NCI-H526 treated with DMSO at 0.1 percent for 48 hours (cell line): ENCODE results near the gene CPPED1.

Experiments
- DNase-seq: peaks from one replicate; lab custom pipeline; 2025; lab: John Stamatoyannopoulos, UW

CPPED1 gene

DNA sequence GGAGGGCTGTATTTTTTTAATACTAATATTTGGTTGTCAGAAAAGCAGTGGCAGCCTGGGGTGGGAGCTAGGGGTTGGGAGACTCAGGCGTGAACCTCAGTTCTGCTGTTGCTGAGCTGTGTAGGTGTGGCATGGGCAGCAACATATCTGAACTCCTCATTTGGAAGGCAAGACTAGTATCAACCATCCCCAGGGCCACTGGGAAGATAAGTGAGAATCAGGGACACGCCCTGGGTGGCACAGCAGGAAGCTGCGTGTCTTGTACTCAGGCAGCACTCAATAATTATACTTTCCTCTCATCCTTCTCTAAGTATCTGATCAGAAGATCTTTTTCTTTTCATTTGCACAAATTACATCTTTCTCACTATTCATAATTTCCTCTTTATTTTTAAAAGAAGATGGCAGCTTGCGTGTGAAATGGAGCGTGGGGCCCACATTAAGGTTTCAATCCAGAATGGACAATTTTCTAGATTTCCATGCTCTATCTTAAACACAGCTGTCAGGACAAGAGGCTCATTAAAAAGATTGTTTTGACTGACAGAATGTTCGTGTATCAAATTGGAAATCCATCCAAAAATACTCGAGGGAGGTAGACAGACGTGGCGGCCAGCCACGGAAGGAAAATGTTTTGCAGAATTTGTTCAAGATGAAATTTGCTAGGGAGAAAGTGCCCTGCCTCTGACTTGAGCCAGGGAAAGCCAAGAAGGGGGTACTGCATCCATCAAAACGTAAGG is 121.1 kb downstream of the CPPED1 start:
- no peak for DNase-seq

GRCh38 chr16:12681653-12682052 is 122.0 kb downstream of the CPPED1 start:
- DNase-seq: no peak

GRCh38 chr16:12680531-12680930 is 123.2 kb downstream of the CPPED1 start:
- no peak for DNase-seq

DNA sequence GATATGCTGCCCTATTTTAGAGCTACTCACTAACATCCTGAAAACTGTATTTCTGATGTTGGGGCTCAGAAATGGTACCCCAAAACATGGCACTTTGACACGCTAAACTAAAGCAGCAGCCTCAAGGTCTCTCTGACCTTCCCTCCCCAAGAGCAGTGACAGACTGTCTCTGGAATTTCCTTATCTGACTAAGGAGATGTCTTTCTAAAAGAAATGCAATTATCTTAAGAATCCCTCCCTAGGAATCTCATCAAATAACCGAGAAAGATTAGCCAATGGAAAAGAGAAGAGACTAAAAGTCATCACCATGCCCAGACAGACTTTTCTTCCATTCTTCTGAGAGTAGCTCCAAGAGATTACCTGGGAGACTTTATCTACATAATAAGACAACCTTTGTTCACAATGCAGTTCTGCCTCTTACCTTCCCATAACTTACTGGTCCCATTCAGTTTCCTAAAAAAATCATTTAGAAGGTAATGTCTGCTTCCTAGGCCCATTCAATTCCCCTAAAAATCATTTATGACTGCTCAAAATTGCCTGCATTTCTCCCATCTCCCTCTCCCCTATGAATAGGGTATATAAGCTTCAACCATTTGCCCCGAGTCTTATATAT is 123.9 kb downstream of the CPPED1 start:
- no peak for DNase-seq

DNA sequence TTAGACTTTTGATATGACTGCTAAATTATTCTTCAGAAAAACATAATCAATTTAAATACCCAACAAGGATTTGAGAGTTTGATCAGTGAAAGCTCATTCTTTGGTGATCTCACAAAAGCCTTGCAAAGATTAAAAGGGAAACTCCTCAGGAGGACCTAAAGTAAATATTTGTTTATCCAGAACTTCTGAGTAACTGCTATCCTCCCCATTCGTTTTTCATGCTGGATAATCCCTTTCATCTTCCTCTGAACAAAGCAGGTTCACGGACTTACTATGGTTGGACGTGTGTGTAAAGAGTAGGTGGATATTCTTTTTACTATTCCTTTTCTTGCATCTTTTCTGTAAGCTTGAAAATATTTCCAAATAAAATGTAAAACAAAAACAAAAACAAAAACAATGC is 124.7 kb downstream of the CPPED1 start:
- no peak for DNase-seq

DNA sequence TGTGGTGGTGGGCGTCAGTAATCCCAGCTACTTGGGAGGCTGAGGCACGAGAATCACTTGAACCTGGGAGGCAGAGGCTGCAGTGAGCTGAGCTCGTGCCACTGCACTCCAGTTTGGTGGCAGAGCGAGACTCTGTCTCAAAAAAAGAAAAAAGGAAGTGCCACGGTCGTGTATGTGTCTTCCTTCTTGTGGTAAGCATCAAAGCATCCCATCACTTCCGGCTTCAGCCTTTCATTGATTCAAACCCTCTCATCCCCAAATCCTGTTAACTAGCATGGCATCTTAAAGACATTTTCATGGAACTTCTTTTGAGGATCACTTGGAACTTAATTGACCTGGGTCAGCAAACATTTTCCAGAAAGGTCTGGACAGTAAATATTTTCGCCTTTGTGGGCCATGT is 126.2 kb downstream of the CPPED1 start:
- no peak for DNase-seq

GRCh38 chr16:12675852-12676251 is 127.8 kb downstream of the CPPED1 start:
- DNase-seq: no peak

DNA sequence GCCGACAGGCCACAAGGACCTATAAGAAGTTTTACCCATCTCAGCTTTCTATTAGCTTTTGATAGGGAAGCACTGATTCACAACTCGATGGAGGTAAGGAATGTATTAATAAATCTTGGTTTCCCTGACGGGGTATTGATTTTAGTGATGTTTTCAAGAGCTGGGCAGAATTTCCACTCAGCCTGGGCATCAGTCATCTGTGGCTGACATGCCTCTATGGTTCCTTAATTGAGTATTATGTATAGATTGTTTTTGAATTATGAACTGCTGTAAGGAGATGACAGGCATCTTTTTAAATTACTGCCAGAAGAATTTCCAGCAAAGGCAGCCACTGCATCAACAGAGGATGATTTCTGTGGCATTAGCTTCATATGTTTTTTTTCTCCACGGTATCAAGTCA is 128.6 kb downstream of the CPPED1 start:
- no peak for DNase-seq

- DNase-seq: no peak
Measured at GRCh38 chr16:12674524-12674923, 129.2 kb downstream of the CPPED1 start.

GRCh38 chr16:12674071-12674470 is 129.6 kb downstream of the CPPED1 start:
- no peak for DNase-seq

GRCh38 chr16:12673466-12673865 is 130.2 kb downstream of the CPPED1 start:
- DNase-seq: no peak

DNA sequence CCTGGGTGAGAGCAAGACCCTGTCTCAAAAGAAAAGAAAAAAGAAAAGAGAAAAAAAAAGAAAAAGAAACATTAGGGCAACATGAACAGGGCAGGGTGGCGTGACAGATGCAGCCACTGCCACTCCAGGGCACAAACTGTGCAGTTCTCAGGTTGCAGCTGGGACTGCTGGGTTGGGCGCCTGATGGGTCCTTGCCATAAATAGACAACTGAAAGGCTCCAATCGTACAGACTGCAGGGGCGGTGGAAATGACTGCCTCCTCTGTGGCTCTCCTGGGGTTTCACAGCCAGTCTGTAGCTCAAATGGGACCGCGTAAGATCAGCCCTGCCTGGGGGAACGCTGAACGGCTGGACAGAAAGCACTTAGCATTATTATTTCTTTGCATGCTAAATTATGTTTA is 130.7 kb downstream of the CPPED1 start:
- DNase-seq: no peak

GRCh38 chr16:12669908-12670307 is 133.8 kb downstream of the CPPED1 start:
- DNase-seq: no peak

DNA sequence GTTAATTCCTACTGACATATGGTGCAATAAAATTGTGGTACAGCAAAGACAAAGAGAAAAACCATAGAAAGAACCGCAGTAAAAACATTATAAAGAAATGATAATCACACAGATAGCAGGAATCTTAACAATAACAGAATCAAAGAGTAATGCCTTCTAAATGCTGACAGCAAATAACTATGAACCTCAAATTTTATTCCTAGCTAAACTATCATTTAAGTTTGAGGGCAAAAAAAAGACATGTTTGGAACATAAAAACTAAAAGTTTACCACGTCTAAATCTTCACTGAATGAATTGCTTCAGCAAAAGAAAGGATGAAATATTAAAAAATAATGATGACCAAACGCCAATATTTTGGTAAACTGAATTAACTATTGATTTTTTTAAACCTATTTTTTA is 135.8 kb downstream of the CPPED1 start:
- no peak for DNase-seq

GRCh38 chr16:12664164-12664733 is 139.4 kb downstream of the CPPED1 start:
- no peak for DNase-seq

- DNase-seq: no peak
Measured at GRCh38 chr16:12661656-12662172, 142.0 kb downstream of the CPPED1 start.

DNA sequence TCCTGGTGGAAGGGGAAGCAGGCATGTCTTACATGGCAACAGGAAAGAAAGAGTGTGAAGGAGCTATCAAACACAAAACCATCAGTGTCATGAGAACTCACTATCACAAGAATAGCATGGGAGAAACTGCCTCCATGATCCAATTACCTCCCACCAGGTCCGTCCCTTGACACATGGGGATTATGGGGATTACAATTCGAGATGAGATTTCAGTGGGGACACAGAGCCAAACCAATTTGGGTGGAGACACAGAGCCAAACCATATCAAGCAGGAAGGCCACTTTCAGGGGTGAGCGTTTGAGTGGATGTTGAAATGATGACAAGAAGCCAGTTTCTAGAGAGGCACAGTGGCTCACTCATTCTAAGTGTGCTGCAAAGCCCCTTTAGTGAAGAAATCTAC is 143.8 kb downstream of the CPPED1 start:
- DNase-seq: no peak

GRCh38 chr16:12658506-12658905 is 145.2 kb downstream of the CPPED1 start:
- no peak for DNase-seq

GRCh38 chr16:12655537-12655936 is 148.2 kb downstream of the CPPED1 start:
- DNase-seq: no peak

DNA sequence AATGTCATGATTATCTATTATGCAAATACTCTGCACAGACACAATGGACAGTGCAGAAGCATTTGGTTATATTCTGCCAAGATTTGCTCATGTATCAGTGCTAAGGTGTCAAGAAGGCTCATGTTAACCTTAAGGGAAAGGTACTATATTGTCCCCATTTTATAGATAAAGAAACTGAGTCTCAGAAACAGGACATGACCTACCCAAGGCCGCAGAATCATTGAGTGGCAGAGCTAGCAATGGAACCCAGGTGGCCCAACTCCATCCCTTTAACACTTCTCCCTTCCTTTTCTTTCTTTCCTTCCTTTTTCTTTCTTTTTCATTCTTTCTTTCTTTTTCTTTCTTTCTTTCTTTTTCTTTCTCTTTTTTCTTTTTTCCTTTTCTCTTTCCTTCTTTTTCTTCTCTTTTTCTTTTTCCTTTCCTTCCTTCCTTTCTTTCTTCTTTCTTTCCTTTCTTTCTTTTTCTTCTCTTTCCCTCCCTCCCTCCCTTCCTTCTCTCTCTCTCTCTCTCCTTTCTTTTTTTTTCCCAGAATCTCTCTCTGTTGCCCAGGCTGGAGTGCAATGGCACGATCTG is 149.8 kb downstream of the CPPED1 start:
- no peak for DNase-seq

GRCh38 chr16:12652924-12653323 is 150.8 kb downstream of the CPPED1 start:
- DNase-seq: no peak

DNA sequence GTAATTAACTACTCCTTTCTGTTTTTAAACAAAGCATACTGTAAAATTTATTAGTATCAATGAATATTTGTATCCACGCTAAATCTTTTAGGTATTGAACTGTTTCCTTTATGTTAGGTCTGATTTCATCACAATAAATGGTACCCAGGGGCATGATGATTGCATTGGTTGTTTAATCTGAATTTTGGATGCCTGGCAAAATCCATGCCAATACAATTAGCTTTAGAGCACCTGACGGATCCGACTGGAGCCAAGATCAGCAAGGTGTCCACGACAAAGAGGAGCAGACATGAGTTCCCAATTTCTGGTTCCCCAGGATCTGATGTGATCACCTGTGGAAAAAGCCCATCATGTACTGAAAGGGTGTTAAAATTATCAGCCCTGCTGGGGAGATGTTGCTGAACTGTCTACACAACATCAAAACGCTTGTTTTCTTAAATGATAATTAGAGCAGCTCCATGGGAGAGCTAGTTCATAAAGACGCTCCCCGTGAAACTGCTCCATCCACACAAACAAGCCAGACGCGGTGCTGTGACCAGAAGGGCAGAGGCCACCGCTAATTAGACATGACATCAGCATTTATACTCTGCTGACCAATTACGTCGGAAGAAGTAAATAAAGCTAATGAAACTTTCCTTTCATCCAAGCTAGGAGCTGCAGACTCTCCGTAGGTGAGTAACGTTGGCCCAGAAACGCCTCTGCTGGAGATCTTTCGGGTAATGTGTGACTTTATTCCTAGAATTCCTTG is 151.7 kb downstream of the CPPED1 start:
- no peak for DNase-seq
